ENCODE data around the gene MOCS2. TPM values are rescaled to one million over a fixed set of nuclear protein-coding genes. Genes with fewer than 3 reads are reported as not detected.
"Not testable (repeated sequence)": the region's sequence is repeated elsewhere in the genome, so short reads cannot be mapped to it uniquely, and the experiment has no call there.

MOCS2 gene
- total RNA-seq = 17.7 and 20.6 TPM in 2 replicates

GRCh38 chr5:53109443-53110127 is at the start of gene MOCS2:
MOCS2 (minus strand) TSS chr5:53109757; CDS start chr5:53107174, 2,583 bp downstream.
- peak; percentile 84 to 92 for DNase-seq (ENCODE audit: low read depth in 2 of 2)

- peak in 1 of 2 donors; percentile 42 for DNase-seq (ENCODE audit: low read depth in 2 of 2)
Observed at GRCh38 chr5:53151713-53152458, 42.3 kb upstream of the MOCS2 start.

- no peak for DNase-seq (ENCODE audit: low read depth in 2 of 2)
Observed at GRCh38 chr5:53133020-53133419, 23.5 kb upstream of the MOCS2 start.

GRCh38 chr5:53130266-53130665 is 20.7 kb upstream of the MOCS2 start:
- DNase-seq (ENCODE audit: low read depth in 2 of 2) = no peak

- no peak for DNase-seq (ENCODE audit: low read depth in 2 of 2)
Observed at GRCh38 chr5:53128481-53128880, 18.9 kb upstream of the MOCS2 start.

GRCh38 chr5:53127107-53127506 is 17.6 kb upstream of the MOCS2 start:
- DNase-seq (ENCODE audit: low read depth in 2 of 2) = no peak

- no peak for DNase-seq (ENCODE audit: low read depth in 2 of 2)
Observed at GRCh38 chr5:53126521-53126920, 17.0 kb upstream of the MOCS2 start.

GRCh38 chr5:53123702-53124101 is 14.1 kb upstream of the MOCS2 start:
- peak in 1 of 2 donors; percentile 5 for DNase-seq (ENCODE audit: low read depth in 2 of 2)

- DNase-seq (ENCODE audit: low read depth in 2 of 2) = no peak
Observed at GRCh38 chr5:53120165-53120564, 10.6 kb upstream of the MOCS2 start.

GRCh38 chr5:53118879-53119278 is 9.3 kb upstream of the MOCS2 start:
- DNase-seq (ENCODE audit: low read depth in 2 of 2) = no peak

GRCh38 chr5:53116597-53116996 is 7.0 kb upstream of the MOCS2 start:
- DNase-seq (ENCODE audit: low read depth in 2 of 2) = no peak

- DNase-seq (ENCODE audit: low read depth in 2 of 2) = peak in 1 of 2 donors; percentile 40
Observed at GRCh38 chr5:53114988-53115387, 5.4 kb upstream of the MOCS2 start.

- no peak for DNase-seq (ENCODE audit: low read depth in 2 of 2)
Observed at GRCh38 chr5:53113947-53114346, 4.4 kb upstream of the MOCS2 start.

GRCh38 chr5:53112909-53113308 is 3.4 kb upstream of the MOCS2 start:
- no peak for DNase-seq (ENCODE audit: low read depth in 2 of 2)

GRCh38 chr5:53112307-53112706 is 2.8 kb upstream of the MOCS2 start:
- DNase-seq (ENCODE audit: low read depth in 2 of 2) = not testable (repeated sequence)

GRCh38 chr5:53111139-53111538 is 1.6 kb upstream of the MOCS2 start:
- no peak for DNase-seq (ENCODE audit: low read depth in 2 of 2)

GRCh38 chr5:53110156-53110555 is 599 bp upstream of the MOCS2 start:
- DNase-seq (ENCODE audit: low read depth in 2 of 2) = no peak

GRCh38 chr5:53109056-53109442 is 508 bp downstream of the MOCS2 start:
- peak in 1 of 2 donors; percentile 18 for DNase-seq (ENCODE audit: low read depth in 2 of 2)

GRCh38 chr5:53105611-53106300 is 3.8 kb downstream of the MOCS2 start:
- no peak for DNase-seq (ENCODE audit: low read depth in 2 of 2)

GRCh38 chr5:53100606-53101005 is 9.0 kb downstream of the MOCS2 start:
- DNase-seq (ENCODE audit: low read depth in 2 of 2) = no peak

GRCh38 chr5:53099546-53099945 is 10.0 kb downstream of the MOCS2 start:
- no peak for DNase-seq (ENCODE audit: low read depth in 2 of 2)

- peak; percentile 49 to 77 for DNase-seq (ENCODE audit: low read depth in 2 of 2)
Observed at GRCh38 chr5:53095931-53096525, 13.5 kb downstream of the MOCS2 start.
